ENCODE results near the gene ITPKC. TPM values are rescaled to one million over a fixed set of nuclear protein-coding genes. Genes with fewer than 3 reads are reported as not detected.

The ITPKC gene
- total RNA-seq, 1 experiment from 2014 or later: 11.4 TPM

DNA sequence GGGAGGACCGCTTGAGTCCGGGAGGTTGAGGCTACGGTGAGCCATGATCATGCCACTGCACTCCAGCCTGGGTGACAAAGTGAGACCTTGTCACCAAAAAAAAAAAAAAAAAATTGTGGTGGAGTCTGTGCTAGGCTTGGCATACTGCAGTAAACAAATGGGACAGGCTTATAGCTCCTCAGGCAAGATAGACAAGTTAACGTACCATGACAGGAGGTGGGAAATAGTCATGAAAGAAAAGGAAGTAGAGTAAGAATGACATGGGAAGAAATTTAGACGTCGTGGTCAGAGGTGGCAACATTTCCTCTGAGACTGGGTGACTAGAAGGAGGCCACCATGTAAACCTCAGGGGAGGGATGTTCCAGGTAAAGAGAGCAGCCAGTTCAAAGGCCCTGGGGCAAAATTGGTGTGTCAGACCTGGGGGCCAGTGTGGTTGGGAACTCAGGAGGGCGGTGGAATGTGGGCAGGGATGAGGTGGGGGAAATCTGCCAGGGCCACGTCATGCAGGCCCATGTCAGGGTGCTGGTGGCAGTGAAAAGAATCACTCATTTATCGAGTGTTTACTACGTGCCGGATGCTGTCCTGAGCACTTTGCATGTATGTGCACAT lies 39.7 kb downstream of the ITPKC start (continued):
- no peak for TF ChIP-seq TCF7L2 (IDR thresholded peaks at IDR 0.05; ENCODE audit: borderline replicate concordance, extremely low read depth, insufficient read depth, insufficient read length)

DNA sequence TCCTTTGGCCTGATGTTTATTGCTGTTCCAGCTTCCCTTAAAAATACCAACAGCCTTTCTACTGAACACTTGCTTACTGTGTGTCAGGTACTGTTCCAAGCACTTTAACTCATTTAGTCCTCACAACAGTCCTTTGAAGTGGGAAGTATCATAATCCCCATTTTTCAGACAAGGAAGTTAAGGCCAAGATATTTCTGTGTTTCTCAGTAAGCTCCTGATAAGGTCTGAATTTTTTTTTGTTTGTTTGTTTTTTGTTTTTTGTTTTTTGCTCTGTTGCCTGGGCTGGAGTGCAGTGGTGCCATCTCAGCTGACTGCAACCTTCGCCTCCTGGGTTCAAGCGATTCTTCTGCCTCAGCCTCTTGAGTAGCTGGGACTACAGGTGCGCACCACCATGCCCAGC lies 41.6 kb downstream of the ITPKC start:
- H3K4me3 ChIP-seq (replicated peaks in 1 of 2; ENCODE audit: low read depth in 1 of 2, low read length in 2 of 2): no peak overlapping the region
- POLR2A ChIA-PET: interaction anchor here (1.2 kb wide), 1 partner anchor 8 kb away, joined by 3 read pairs; the partner anchor contains the start of genes ACTMAP and SNRPA
- CTCF ChIA-PET: no interaction called here
- no peak overlapping the region for H3K27ac ChIP-seq (ENCODE audit: low read depth, low read length)
- no peaks in the 10 kb centered on the region for H3K9me3 ChIP-seq (ENCODE audit: control insufficient read depth in 1 of 2, insufficient read depth in 1 of 2, low read depth in 1 of 2, low read length in 2 of 2)
- H3K27me3 ChIP-seq (ENCODE audit: insufficient read depth, low read length): no peaks in the 10 kb centered on the region
- H3K79me2 ChIP-seq (ENCODE audit: insufficient read depth, low read length): peaks cover 98% of the 10 kb centered on the region
- no peak overlapping the region for H2AFZ ChIP-seq (ENCODE audit: low read depth, low read length, poor library complexity, severe bottlenecking)
- no TSS peak for BruUV-seq (replicated peaks)
- ATAC-seq (no peak), DNase-seq (ENCODE audit: low read depth, low spot score) (no peak)
- H3K4me1 ChIP-seq (ENCODE audit: control insufficient read depth in 1 of 2, insufficient read depth in 2 of 2, low read length in 2 of 2): peaks cover 0 to 9% of the 10 kb centered on the region in 2 experiments; a peak in 3 of 4 replicates
- TF ChIP-seq, protein P1, sequence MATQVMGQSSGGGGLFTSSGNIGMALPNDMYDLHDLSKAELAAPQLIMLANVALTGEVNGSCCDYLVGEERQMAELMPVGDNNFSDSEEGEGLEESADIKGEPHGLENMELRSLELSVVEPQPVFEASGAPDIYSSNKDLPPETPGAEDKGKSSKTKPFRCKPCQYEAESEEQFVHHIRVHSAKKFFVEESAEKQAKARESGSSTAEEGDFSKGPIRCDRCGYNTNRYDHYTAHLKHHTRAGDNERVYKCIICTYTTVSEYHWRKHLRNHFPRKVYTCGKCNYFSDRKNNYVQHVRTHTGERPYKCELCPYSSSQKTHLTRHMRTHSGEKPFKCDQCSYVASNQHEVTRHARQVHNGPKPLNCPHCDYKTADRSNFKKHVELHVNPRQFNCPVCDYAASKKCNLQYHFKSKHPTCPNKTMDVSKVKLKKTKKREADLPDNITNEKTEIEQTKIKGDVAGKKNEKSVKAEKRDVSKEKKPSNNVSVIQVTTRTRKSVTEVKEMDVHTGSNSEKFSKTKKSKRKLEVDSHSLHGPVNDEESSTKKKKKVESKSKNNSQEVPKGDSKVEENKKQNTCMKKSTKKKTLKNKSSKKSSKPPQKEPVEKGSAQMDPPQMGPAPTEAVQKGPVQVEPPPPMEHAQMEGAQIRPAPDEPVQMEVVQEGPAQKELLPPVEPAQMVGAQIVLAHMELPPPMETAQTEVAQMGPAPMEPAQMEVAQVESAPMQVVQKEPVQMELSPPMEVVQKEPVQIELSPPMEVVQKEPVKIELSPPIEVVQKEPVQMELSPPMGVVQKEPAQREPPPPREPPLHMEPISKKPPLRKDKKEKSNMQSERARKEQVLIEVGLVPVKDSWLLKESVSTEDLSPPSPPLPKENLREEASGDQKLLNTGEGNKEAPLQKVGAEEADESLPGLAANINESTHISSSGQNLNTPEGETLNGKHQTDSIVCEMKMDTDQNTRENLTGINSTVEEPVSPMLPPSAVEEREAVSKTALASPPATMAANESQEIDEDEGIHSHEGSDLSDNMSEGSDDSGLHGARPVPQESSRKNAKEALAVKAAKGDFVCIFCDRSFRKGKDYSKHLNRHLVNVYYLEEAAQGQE (IDR thresholded peaks at IDR 0.05; ENCODE audit: low read depth): no peak
- TF ChIP-seq TCF7L2 (IDR thresholded peaks at IDR 0.05; ENCODE audit: borderline replicate concordance, extremely low read depth, insufficient read depth, insufficient read length): no peak
- TF ChIP-seq, protein P2, sequence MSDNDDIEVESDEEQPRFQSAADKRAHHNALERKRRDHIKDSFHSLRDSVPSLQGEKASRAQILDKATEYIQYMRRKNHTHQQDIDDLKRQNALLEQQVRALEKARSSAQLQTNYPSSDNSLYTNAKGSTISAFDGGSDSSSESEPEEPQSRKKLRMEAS (IDR thresholded peaks at IDR 0.05): no peak
- no peak for TF ChIP-seq POLR2A (IDR thresholded peaks at IDR 0.05; ENCODE audit: borderline replicate concordance, extremely low read depth, insufficient read depth, insufficient read length)
- TF ChIP-seq SRF (IDR thresholded peaks at IDR 0.05; ENCODE audit: low read depth): no peak
- TF ChIP-seq YY1 (IDR thresholded peaks at IDR 0.05; ENCODE audit: extremely low read depth, insufficient replicate concordance, low read depth, low read length): no peak
- TF ChIP-seq CEBPB (IDR thresholded peaks at IDR 0.05; ENCODE audit: low read depth): no peak
- no peak for TF ChIP-seq ELF1 (IDR thresholded peaks at IDR 0.05; ENCODE audit: borderline replicate concordance, low read depth)
- no peak for TF ChIP-seq EGR1 (IDR thresholded peaks at IDR 0.05; ENCODE audit: low read depth)
- no peak for TF ChIP-seq JUND (IDR thresholded peaks at IDR 0.05)
- no peak for TF ChIP-seq SP1 (IDR thresholded peaks at IDR 0.05; ENCODE audit: low read depth)
- TF ChIP-seq ZFX (IDR thresholded peaks at IDR 0.05): no peak
- H3K9me2 ChIP-seq (ENCODE audit: insufficient read depth): no peaks in the 10 kb centered on the region
- RAD21 ChIA-PET (ENCODE audit: low non-redundant PET in 1 of 2, low total read pairs in 2 of 2, uncharacterized antibody in 2 of 2, unreplicated experiment in 2 of 2): no interaction called here
- intact Hi-C loops (cut with micrococcal nuclease): no loop called here
- peaks cover 67 to 86% of the 10 kb centered on the region in 2 experiments for H3K36me3 ChIP-seq (ENCODE audit: control insufficient read depth in 1 of 2, insufficient read depth in 2 of 2, low read length in 2 of 2)
- no peak overlapping the region for H3K4me2 ChIP-seq (ENCODE audit: low read length)
- H4K20me1 ChIP-seq (ENCODE audit: insufficient read depth): 0 out of 2 replicates have a peak, but pooled peaks cover 3% of the 10 kb centered on the region
- no peak overlapping the region for H3K9ac ChIP-seq (ENCODE audit: low read length)
